ENCODE results near the gene CLDN17. TPM values are rescaled to one million over a fixed set of nuclear protein-coding genes. Genes with fewer than 3 reads are reported as not detected.

The CLDN17 gene
- total and polyA plus RNA-seq, 8 donors: 0.40 TPM; not detected in 7

GRCh38 chr21:30166171-30166570, 434 bp downstream of the CLDN17 start:
- Histone ChIP-seq H3K9me3 (no peaks in the 10 kb centered on the region), H3K4me1 (no peaks in the 10 kb centered on the region), H3K27me3 (no peaks in the 10 kb centered on the region), H3K36me3 (no peaks in the 10 kb centered on the region), H3K27ac (no peak overlapping the region), H3K4me3 (no peak overlapping the region)
- TF ChIP-seq POLR2AphosphoS5 (IDR thresholded peaks at IDR 0.05) (no peak), POLR2A (IDR thresholded peaks at IDR 0.05) (no peak), EP300 (IDR thresholded peaks at IDR 0.05) (no peak)
- TF ChIP-seq, protein P1, sequence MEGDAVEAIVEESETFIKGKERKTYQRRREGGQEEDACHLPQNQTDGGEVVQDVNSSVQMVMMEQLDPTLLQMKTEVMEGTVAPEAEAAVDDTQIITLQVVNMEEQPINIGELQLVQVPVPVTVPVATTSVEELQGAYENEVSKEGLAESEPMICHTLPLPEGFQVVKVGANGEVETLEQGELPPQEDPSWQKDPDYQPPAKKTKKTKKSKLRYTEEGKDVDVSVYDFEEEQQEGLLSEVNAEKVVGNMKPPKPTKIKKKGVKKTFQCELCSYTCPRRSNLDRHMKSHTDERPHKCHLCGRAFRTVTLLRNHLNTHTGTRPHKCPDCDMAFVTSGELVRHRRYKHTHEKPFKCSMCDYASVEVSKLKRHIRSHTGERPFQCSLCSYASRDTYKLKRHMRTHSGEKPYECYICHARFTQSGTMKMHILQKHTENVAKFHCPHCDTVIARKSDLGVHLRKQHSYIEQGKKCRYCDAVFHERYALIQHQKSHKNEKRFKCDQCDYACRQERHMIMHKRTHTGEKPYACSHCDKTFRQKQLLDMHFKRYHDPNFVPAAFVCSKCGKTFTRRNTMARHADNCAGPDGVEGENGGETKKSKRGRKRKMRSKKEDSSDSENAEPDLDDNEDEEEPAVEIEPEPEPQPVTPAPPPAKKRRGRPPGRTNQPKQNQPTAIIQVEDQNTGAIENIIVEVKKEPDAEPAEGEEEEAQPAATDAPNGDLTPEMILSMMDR (IDR thresholded peaks at IDR 0.05): no peak
- intact Hi-C loops (cut with DNase I; ENCODE audit: low total_unique reads): no loop called here
- WGBS, 5 donors: 88 to 94% (median 92%) methylated on average over 9 of the region's 9 CpGs
- no peak for DNase-seq

DNA sequence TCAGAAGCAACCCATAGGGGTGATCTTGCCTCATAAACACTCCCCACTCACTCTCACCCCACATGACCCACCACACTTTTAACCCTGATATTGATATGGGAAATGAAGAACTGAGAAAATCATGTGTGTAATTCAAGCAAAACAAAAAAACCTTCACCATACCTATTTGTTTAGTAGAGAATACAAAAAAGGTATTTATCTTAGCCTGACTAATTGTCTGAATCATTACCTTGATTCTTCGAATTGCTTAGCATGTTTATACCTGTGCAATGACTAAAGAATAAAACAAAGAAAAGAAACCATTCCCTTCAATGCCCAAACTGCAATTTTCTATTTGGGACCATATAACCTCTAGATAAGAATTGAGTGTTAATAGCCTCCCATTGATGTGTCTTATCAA, 1.8 kb downstream of the CLDN17 start:
- no peaks in the 10 kb centered on the region for H3K4me1 ChIP-seq
- no peaks in the 10 kb centered on the region for H3K36me3 ChIP-seq
- WGBS, 5 donors: 53 to 79% (median 59%) methylated on average over 1 of the region's 1 CpG
- H3K27me3 ChIP-seq: no peaks in the 10 kb centered on the region
- H3K27ac ChIP-seq: no peak overlapping the region
- no peaks in the 10 kb centered on the region for H3K9me3 ChIP-seq
- DNase-seq: no peak
- no peak overlapping the region for H3K4me3 ChIP-seq
- intact Hi-C loops (cut with DNase I; ENCODE audit: low total_unique reads): no loop called here
- TF ChIP-seq, protein P1 (IDR thresholded peaks at IDR 0.05): no peak
- TF ChIP-seq EP300 (IDR thresholded peaks at IDR 0.05) (no peak), POLR2AphosphoS5 (IDR thresholded peaks at IDR 0.05) (no peak), POLR2A (IDR thresholded peaks at IDR 0.05) (no peak)

DNA sequence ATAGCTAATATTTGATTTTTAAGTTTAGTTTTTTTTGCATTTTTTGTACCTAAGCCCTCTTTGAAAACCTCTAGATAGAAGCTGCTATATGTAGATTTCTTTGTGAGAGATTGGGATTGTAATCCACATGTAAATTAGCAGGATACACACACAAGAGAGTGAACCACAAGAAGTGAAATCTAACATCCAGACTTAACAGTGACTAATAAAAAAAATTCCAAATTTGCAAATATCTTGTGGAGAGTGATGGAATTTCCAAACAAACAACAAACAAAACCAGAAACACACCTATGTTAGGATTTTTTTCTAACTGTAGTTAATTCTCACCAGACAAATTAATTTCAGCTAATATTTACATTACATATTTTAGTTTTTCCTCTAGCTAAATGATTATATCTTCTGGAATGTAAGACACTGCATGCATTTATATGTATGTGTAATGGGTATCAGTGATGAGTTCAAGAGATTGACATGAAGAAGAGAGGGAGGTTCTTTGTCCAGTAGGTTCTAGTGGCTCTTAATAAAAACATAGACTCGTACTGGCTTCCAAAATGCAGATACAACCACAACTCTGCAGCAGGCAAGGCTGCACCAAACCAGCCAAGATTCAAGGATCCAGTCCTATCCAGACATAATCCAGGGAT, 12.8 kb downstream of the CLDN17 start:
- H3K9me3 ChIP-seq: no peaks in the 10 kb centered on the region
- intact Hi-C loops (cut with DNase I; ENCODE audit: low total_unique reads): no loop called here
- H3K4me1 ChIP-seq: no peaks in the 10 kb centered on the region
- whole genome bisulfite sequencing, 5 donors: 53 to 73% (median 58%) methylated on average over 1 of the region's 1 CpG
- TF ChIP-seq, protein P1 (IDR thresholded peaks at IDR 0.05): no peak
- TF ChIP-seq EP300 (IDR thresholded peaks at IDR 0.05) (no peak), POLR2AphosphoS5 (IDR thresholded peaks at IDR 0.05) (no peak), POLR2A (IDR thresholded peaks at IDR 0.05) (no peak)
- no peaks in the 10 kb centered on the region for H3K36me3 ChIP-seq
- no peak overlapping the region for H3K4me3 ChIP-seq
- no peak overlapping the region for H3K27ac ChIP-seq
- H3K27me3 ChIP-seq: no peaks in the 10 kb centered on the region
- no peak for DNase-seq

- no peaks in the 10 kb centered on the region for H3K4me1 ChIP-seq
- H3K27ac ChIP-seq: no peak overlapping the region
- no peaks in the 10 kb centered on the region for H3K27me3 ChIP-seq
- H3K36me3 ChIP-seq: no peaks in the 10 kb centered on the region
- intact Hi-C loops (cut with DNase I; ENCODE audit: low total_unique reads): no loop called here
- no peak overlapping the region for H3K4me3 ChIP-seq
- DNase-seq: no peak
- TF ChIP-seq EP300 (IDR thresholded peaks at IDR 0.05) (no peak), POLR2A (IDR thresholded peaks at IDR 0.05) (no peak), POLR2AphosphoS5 (IDR thresholded peaks at IDR 0.05) (no peak)
- TF ChIP-seq, protein P1 (IDR thresholded peaks at IDR 0.05): no peak
- no peaks in the 10 kb centered on the region for H3K9me3 ChIP-seq
Measured at GRCh38 chr21:30152792-30153191, 13.8 kb downstream of the CLDN17 start.
